Smooth muscle cell (in vitro differentiated cells): Measurements from ENCODE around the gene MARCKS. TPM values are rescaled to one million over a fixed set of nuclear protein-coding genes. Genes with fewer than 3 reads are reported as not detected.

Source experiments
- DNase-seq: peaks from one replicate; lab custom pipeline; 2025; ENCODE audit not compliant: unreplicated experiment; lab: John Stamatoyannopoulos, UW
- H2AFZ ChIP-seq: fragments of 200-600 bp; sonication (generic); 2 replicates; pipeline ENCODE4 v1.6.0; 2016; ENCODE audit warnings: antibody characterized with exemption, low read depth, mild to moderate bottlenecking
- H3F3A ChIP-seq: fragments of 200-600 bp; sonication (generic); 2 replicates; pipeline ENCODE4 v1.6.0; 2017; ENCODE audit warnings: antibody characterized with exemption, low read depth
- H3K27ac ChIP-seq: fragments of 200-600 bp; sonication (generic); 2 replicates; pipeline ENCODE4 v1.5.1; 2016; ENCODE audit warnings: low read depth, mild to moderate bottlenecking
- H3K27me3 ChIP-seq: fragments of 200-600 bp; sonication (generic); 2 replicates; pipeline ENCODE4 v1.6.1; 2016; ENCODE audit warnings: low read depth, mild to moderate bottlenecking
- H3K36me3 ChIP-seq: fragments of 200-600 bp; sonication (generic); 2 replicates; pipeline ENCODE4 v1.5.1; 2016; ENCODE audit warnings: low read depth
- H3K4me1 ChIP-seq: fragments of 200-600 bp; sonication (generic); 2 replicates; pipeline ENCODE4 v1.5.1; 2016; ENCODE audit warnings: low read depth
- H3K4me2 ChIP-seq: fragments of 200-600 bp; sonication (generic); 2 replicates; pipeline ENCODE4 v1.6.0; 2016; ENCODE audit warnings: mild to moderate bottlenecking
- H3K4me3 ChIP-seq: fragments of 200-600 bp; sonication (generic); 2 replicates; pipeline ENCODE4 v1.5.1; 2016; ENCODE audit warnings: mild to moderate bottlenecking
- H3K79me2 ChIP-seq: fragments of 200-600 bp; sonication (generic); 2 replicates; pipeline ENCODE4 v1.6.0; 2016; ENCODE audit warnings: low read depth, mild to moderate bottlenecking
- H3K9ac ChIP-seq: fragments of 200-600 bp; sonication (generic); 2 replicates; pipeline ENCODE4 v1.6.0; 2016; ENCODE audit warnings: low read depth
- H3K9me3 ChIP-seq: fragments of 200-600 bp; sonication (generic); replicated peaks from 2 replicates; pipeline ENCODE4 v1.5.1; 2016; ENCODE audit warnings: low read depth
- H4K20me1 ChIP-seq: fragments of 200-600 bp; sonication (generic); 2 replicates; pipeline ENCODE4 v1.6.0; 2016; ENCODE audit warnings: low read depth
- WGBS: methylation state at CpG from one replicate; pipeline ENCODE4 v1.1.7; 2016; ENCODE audit warnings: low lambda C conversion rate; 5-methylcytosine and 5-hydroxymethylcytosine counted together
- polyA plus RNA-seq: library from polyadenylated mRNA; unstranded; fragments of >200 nt; fragmentation: Nextera tagmentation; extraction: Ambion mirVana; gene quantifications from 2 replicates; pipeline ENCODE4 v1.2.1, GENCODE V29; 2016
- total RNA-seq: library from RNA; depleted of rRNA; stranded (reverse); fragments of >200 nt; gene quantifications from 2 replicates; pipeline ENCODE4 v1.2.3, GENCODE V29; 2014
- TF ChIP-seq, protein P1 (sequence below): fragments of 200-600 bp; sonication (generic); IDR thresholded peaks from 2 replicates; pipeline ENCODE4 v1.5.1; 2017; ENCODE audit warnings: borderline replicate concordance, mild to moderate bottlenecking, antibody characterized with exemption; ENCODE audit not compliant: insufficient read depth, poor library complexity, severe bottlenecking

MARCKS gene
- total and polyA plus RNA-seq, 2 experiments from 2014 or later = 172 to 206 TPM

- Histone ChIP-seq H3K27ac (no peak overlapping the region), H2AFZ (no peak overlapping the region), H4K20me1 (no peaks in the 10 kb centered on the region), H3K4me2 (no peak overlapping the region), H3K9ac (no peak overlapping the region), H3K4me3 (no peak overlapping the region), H3K4me1 (no peaks in the 10 kb centered on the region), H3K27me3 (no peaks in the 10 kb centered on the region), H3K36me3 (no peaks in the 10 kb centered on the region), H3K79me2 (no peaks in the 10 kb centered on the region), H3F3A (no peaks in the 10 kb centered on the region), H3K9me3 (no peaks in the 10 kb centered on the region)
- TF ChIP-seq, protein P1, sequence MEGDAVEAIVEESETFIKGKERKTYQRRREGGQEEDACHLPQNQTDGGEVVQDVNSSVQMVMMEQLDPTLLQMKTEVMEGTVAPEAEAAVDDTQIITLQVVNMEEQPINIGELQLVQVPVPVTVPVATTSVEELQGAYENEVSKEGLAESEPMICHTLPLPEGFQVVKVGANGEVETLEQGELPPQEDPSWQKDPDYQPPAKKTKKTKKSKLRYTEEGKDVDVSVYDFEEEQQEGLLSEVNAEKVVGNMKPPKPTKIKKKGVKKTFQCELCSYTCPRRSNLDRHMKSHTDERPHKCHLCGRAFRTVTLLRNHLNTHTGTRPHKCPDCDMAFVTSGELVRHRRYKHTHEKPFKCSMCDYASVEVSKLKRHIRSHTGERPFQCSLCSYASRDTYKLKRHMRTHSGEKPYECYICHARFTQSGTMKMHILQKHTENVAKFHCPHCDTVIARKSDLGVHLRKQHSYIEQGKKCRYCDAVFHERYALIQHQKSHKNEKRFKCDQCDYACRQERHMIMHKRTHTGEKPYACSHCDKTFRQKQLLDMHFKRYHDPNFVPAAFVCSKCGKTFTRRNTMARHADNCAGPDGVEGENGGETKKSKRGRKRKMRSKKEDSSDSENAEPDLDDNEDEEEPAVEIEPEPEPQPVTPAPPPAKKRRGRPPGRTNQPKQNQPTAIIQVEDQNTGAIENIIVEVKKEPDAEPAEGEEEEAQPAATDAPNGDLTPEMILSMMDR = no peak
- WGBS = 92% methylated on average over 2 of the region's 2 CpGs
- DNase-seq = no peak
These were observed 20.0 kb upstream of the MARCKS start for GRCh38 chr6:113837170-113837569.

GRCh38 chr6:113842165-113842564 lies 15.0 kb upstream of the MARCKS start:
- Histone ChIP-seq H3K9me3 (no peaks in the 10 kb centered on the region), H3K27ac (no peak overlapping the region), H3F3A (no peaks in the 10 kb centered on the region), H3K79me2 (no peaks in the 10 kb centered on the region), H3K9ac (no peak overlapping the region), H2AFZ (no peak overlapping the region), H3K4me3 (no peak overlapping the region), H4K20me1 (no peaks in the 10 kb centered on the region), H3K4me2 (no peak overlapping the region), H3K4me1 (peaks cover 4% of the 10 kb centered on the region), H3K27me3 (no peaks in the 10 kb centered on the region), H3K36me3 (no peaks in the 10 kb centered on the region)
- WGBS = 53% methylated on average over 1 of the region's 1 CpG
- TF ChIP-seq, protein P1 = no peak
- DNase-seq = no peak

- 11% methylated on average over 6 of the region's 6 CpGs for WGBS
- Histone ChIP-seq H3K9ac (no peak overlapping the region), H3K4me3 (no peak overlapping the region)
These were observed 13.6 kb upstream of the MARCKS start for GRCh38 chr6:113843500-113844073.

DNA sequence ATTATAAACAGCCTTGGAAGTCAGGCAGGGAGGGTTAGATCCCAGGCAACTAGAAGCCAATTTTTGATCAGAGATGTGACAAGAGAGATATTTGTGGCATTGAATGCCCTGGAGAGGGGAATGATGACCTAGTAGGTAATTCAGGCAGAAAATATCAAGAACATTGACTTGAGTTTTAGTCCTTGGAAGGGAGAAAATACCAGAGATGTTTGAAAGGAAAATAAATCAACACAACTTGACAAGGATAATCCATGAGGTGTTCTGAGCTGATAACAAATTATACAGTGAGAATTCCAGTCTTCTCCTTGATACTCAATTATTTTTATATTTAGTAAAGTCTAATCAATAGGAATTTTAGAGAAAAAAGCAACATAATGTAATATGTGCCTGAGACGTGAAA lies 10.6 kb upstream of the MARCKS start:
- Histone ChIP-seq H3K9me3 (no peaks in the 10 kb centered on the region), H3K4me3 (no peak overlapping the region), H3K79me2 (no peaks in the 10 kb centered on the region), H4K20me1 (no peaks in the 10 kb centered on the region), H3F3A (no peaks in the 10 kb centered on the region), H3K4me2 (peak overlapping the region; percentile 40), H3K9ac (no peak overlapping the region), H3K4me1 (peaks cover 4% of the 10 kb centered on the region), H3K36me3 (no peaks in the 10 kb centered on the region), H2AFZ (no peak overlapping the region), H3K27me3 (no peaks in the 10 kb centered on the region), H3K27ac (peak overlapping the region; percentile 69)
- TF ChIP-seq, protein P1 = no peak
- no peak for DNase-seq
- 86% methylated on average over 1 of the region's 1 CpG for whole genome bisulfite sequencing

More at GRCh38 chr6:113843500-113844073, 13.6 kb upstream of the MARCKS start:
- no peaks in the 10 kb centered on the region for H3K27me3 ChIP-seq
- H3K27ac ChIP-seq = no peak overlapping the region
- peak overlapping the region; percentile 34 for H3K4me2 ChIP-seq
- no peaks in the 10 kb centered on the region for H3F3A ChIP-seq
- no peaks in the 10 kb centered on the region for H3K9me3 ChIP-seq
- peak overlapping the region; percentile 1 for H2AFZ ChIP-seq
- TF ChIP-seq, protein P1 = no peak
- no peak for DNase-seq
- H3K36me3 ChIP-seq = no peaks in the 10 kb centered on the region
- H3K4me1 ChIP-seq = peaks cover 4% of the 10 kb centered on the region
- no peaks in the 10 kb centered on the region for H4K20me1 ChIP-seq
- no peaks in the 10 kb centered on the region for H3K79me2 ChIP-seq
